Measurements from ENCODE around the gene KIZ.

The KIZ gene

DNA sequence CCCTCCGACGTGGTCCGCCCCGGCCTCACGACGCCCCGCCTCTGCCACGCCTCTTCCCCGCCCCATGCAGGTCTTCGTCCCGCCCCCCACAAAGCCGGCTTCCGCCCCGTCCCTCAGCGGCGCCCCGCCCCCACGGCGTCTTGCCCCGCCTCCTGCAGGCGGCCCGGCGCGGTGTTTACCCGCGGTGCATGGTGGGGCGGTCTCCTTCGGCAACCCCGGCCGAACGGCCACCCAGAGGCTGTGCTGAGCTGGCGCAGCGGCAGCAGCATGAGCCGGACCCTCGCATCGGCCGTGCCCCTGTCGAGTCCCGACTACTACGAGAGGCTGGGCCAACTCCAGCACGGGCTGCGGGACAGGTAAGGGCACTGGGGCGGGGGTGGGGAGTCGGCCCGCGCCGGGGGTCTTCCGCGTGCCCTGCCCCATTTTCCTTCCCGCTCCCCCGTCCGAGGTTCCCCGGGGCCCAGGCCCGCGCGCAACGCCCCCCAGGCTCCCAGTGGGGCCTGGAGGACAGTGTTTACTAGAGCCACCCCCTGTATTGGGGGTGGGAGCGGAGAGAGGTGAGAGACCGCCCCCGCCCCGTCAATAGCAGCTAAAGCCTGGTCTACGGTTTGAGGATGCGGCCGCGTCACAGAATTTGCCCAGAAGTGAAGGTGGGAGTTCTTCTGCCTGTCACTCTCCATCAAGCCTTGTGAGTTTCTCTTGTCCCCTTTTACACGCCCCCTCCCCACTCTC, at the start of gene KIZ:
Gene KIZ, plus strand, starts transcription at position 234 of the 732 bp plus-strand sequence. Its CDS starts 34 bp downstream, at position 268.
- peak; percentile 96 to 99 for DNase-seq
- TF ChIP-seq POLR2A (IDR thresholded peaks at IDR 0.05; ENCODE audit: low read length): peak; percentile 72
- TF ChIP-seq GATA1 (IDR thresholded peaks at IDR 0.05; ENCODE audit: low read depth, low read length): no peak

- DNase-seq: no peak
- TF ChIP-seq GATA1 (IDR thresholded peaks at IDR 0.05; ENCODE audit: low read depth, low read length) (no peak), POLR2A (IDR thresholded peaks at IDR 0.05; ENCODE audit: low read length) (no peak)
These were observed 48.0 kb upstream of the KIZ start for GRCh38 chr20:21077809-21078345.

DNA sequence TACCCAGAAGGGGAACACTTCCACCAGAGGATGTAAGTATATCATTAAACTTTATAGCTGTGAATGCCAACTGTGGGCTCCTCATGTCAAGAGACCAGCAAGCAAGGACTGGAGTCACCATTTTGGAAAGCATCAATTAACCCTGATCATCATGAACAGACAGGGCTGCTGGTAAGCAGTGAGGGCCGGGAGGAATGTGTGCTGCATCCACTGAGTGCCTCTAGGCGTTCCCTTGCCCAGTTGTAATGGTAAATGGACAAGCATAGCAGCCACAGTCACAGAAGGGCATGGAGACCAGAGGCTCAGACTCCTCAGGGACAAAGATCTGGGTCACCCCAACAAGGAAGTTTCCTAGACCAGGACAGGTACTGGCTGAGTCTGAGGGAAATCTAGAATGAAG, 43.3 kb upstream of the KIZ start:
- no peak for DNase-seq
- TF ChIP-seq GATA1 (IDR thresholded peaks at IDR 0.05; ENCODE audit: low read depth, low read length) (no peak), POLR2A (IDR thresholded peaks at IDR 0.05; ENCODE audit: low read length) (no peak)

GRCh38 chr20:21083825-21084325, 42.0 kb upstream of the KIZ start:
- no peak for DNase-seq

DNA sequence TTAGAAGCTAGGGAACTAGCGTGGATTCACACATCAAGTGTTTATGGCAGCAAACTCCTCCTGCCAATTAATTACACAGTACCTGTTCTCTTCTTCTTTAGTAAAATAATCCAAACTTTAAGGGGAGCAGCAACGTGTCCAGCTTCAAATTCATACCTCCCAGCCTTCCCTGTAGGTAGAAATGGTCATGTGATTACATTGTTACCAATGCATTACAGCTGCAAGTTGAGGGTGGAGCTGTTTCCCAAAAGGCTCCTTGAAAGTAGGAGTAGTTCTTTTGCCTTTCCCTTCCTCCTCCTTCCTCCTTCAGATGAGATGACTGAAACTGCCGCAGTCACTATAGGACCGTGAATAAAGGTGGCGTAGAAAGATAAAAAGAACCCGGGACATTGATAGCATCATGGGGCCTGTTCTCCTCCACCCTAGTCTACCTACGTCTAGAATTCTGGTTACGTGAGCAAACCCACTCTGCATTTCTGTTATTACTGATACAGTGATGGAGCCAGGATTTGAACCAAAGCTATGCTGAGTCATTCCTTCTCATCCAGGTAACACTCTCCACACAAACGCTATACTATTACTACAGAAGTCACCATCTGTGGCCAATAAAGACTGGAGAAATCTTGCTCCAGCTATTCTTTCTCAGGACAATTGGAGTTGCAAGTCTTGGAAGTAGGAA, 37.9 kb upstream of the KIZ start:
- no peak for DNase-seq
- TF ChIP-seq GATA1 (IDR thresholded peaks at IDR 0.05; ENCODE audit: low read depth, low read length): no peak
- TF ChIP-seq POLR2A (IDR thresholded peaks at IDR 0.05; ENCODE audit: low read length): no peak

More at GRCh38 chr20:21083825-21084325, 42.0 kb upstream of the KIZ start:
- TF ChIP-seq POLR2A (IDR thresholded peaks at IDR 0.05; ENCODE audit: low read length) (no peak), GATA1 (IDR thresholded peaks at IDR 0.05; ENCODE audit: low read depth, low read length) (no peak)

DNA sequence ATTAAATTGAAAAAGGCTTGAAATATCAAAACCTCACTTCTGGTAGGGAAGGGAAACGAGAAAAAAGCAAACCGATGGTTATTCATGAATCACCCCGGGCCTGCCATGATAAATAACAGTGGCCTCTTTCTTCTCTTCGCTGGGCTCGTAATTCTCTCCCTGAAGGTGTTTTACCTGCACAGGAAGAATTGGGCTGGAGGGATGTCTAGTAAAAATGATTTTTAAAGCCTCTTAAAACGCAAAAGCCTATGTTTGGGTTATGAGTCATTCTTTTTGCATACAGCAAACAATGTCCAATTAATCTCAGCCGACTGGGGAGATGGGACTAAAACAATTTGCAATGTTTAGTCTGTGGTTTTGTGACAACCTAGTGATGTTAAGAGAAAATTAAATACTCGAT, 36.5 kb upstream of the KIZ start:
- no peak for DNase-seq
- no peak for TF ChIP-seq GATA1 (IDR thresholded peaks at IDR 0.05; ENCODE audit: low read depth, low read length)
- TF ChIP-seq POLR2A (IDR thresholded peaks at IDR 0.05; ENCODE audit: low read length): no peak

DNA sequence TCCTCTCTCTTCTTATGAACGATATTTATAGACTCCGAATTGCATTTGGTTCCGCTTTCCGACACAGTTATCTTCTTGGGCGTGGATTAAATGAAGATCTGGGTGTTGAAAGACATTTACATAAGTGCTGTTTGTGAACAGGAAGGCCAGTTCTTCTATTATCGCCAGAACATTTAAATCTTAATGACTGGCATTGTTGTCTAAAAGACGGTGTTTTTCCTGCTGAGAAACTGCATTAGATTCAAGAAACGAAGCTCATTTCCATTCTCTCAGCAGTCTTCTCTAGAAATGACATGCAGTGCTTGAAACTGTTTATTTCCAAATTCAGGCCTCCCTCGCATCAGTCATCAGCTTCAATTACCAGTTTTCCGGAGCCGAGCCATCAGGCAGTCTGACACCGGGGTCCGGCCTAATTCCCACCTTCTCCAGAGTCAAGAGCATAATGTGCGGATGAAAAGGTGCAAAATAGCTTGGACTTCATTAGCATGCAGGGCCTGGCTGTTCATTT, 35.7 kb upstream of the KIZ start:
- DNase-seq: no peak
- TF ChIP-seq GATA1 (IDR thresholded peaks at IDR 0.05; ENCODE audit: low read depth, low read length): no peak
- TF ChIP-seq POLR2A (IDR thresholded peaks at IDR 0.05; ENCODE audit: low read length): no peak

GRCh38 chr20:21090721-21091120, 35.2 kb upstream of the KIZ start:
- TF ChIP-seq POLR2A (IDR thresholded peaks at IDR 0.05; ENCODE audit: low read length) (no peak), GATA1 (IDR thresholded peaks at IDR 0.05; ENCODE audit: low read depth, low read length) (no peak)
- no peak for DNase-seq

GRCh38 chr20:21092806-21093205, 33.1 kb upstream of the KIZ start:
- no peak for TF ChIP-seq GATA1 (IDR thresholded peaks at IDR 0.05; ENCODE audit: low read depth, low read length)
- TF ChIP-seq POLR2A (IDR thresholded peaks at IDR 0.05; ENCODE audit: low read length): no peak
- DNase-seq: no peak

DNA sequence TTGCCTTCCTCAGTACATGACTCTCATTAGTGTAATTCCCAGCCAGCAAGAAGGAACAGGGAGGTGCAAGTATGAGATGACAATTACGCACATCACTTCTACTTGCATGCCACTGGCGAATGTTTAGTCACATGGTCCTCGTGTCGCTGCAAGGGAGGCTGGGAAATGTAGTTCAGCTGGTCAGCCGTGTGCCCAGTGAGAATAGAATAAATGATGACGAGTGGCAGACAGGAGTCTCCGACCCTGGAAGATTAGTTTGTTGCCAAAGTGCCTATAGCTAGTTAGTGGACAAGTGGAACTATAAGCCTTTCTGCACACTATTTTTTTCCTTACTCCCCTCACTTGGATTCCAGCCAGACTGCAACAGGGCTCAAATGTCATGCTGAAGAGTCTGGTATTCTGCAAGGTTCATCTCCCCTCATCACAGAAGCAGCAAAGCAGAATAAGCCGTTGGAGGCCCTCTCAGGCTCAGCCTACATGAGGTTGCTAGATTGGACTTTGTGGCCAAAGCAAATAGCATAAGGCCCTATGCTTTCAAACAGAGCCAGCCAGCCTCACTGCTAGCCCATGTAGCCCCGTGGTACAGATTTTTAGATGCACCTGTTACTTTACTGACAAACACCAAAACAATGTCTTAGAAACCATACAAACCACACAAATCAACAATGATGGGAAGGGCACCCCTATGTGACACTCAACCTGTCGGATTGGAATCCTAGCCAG, 29.4 kb upstream of the KIZ start:
- peak; percentile 15 to 40 for DNase-seq
- TF ChIP-seq POLR2A (IDR thresholded peaks at IDR 0.05; ENCODE audit: low read length) (no peak), GATA1 (IDR thresholded peaks at IDR 0.05; ENCODE audit: low read depth, low read length) (no peak)

- DNase-seq: peak; percentile 56 to 70
- TF ChIP-seq POLR2A (IDR thresholded peaks at IDR 0.05; ENCODE audit: low read length) (no peak), GATA1 (IDR thresholded peaks at IDR 0.05; ENCODE audit: low read depth, low read length) (no peak)
These were observed 25.9 kb upstream of the KIZ start for GRCh38 chr20:21099751-21100577.

DNA sequence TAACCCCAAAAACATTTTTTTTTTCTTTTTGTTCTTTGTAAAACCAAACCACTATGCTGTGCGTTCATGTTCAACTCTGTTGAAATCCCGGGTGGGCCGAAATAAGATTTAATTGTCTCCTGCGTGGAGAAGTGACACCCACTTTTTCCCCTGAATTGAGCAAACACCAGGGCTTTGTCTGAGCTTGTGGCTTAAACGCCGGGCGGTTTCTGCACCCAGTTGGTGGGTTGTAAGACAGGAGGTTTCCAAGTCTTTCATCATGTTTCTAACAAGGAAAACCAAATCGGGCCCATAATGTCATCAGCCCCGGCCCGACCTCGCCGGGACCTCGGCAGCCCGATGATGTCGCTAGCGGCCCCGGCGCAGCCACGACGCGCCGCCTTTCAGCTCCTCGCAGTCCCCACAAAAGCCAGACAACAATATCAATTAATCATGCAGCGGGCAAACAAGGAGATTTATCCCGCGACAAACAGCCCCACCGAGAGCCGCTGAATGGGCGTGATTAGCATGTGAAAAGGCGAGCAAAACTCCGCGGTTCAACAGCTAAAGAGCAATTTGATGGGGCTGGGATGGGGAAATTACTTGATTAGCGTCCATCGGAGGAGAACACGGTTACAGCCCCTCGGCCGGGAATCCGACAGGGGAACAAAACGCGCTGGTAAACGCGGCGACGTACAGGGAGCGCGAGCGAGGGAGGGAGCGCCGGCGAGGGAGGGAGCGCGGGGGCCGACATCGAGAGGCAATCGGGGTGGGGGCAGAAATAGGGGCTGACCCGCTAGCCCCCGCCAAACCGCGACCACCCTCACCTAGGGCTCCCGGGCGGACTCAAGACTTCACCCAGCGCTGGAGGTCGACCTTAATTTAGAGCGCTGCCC, 25.1 kb upstream of the KIZ start:
- no peak for TF ChIP-seq POLR2A (IDR thresholded peaks at IDR 0.05; ENCODE audit: low read length)
- no peak for TF ChIP-seq GATA1 (IDR thresholded peaks at IDR 0.05; ENCODE audit: low read depth, low read length)
- DNase-seq: peak; percentile 53 to 81
